H1 (cell line): ENCODE measurements around the gene BSX.

Experiments used
- EZH2 ChIP-seq: fragments of 200-600 bp; sonication (generic); IDR thresholded peaks from 2 replicates; pipeline ENCODE4 v1.7.1; 2012; ENCODE audit warnings: low read depth, mild to moderate bottlenecking, moderate library complexity, low read length, inconsistent platforms; ENCODE audit not compliant: severe bottlenecking
- YY1 ChIP-seq: IDR thresholded peaks from 2 replicates; pipeline ENCODE4 v1.6.1; 2011; ENCODE audit warnings: low read depth, mild to moderate bottlenecking, low read length
- TF ChIP-seq, protein P1 (sequence below), 3 experiments: IDR thresholded peaks; 1 replicate in 2 of 3; 2 replicates in 1 of 3; pipeline versions ENCODE4 v1.5.1 to v1.6.1; 2011; ENCODE audit warnings: low read length in 3 of 3, mild to moderate bottlenecking in 3 of 3, inconsistent platforms in 2 of 3, low read depth in 1 of 3, moderate library complexity in 1 of 3; ENCODE audit not compliant: insufficient read depth in 1 of 3; ENCODE audit errors: control extremely low read depth in 1 of 3

DNA sequence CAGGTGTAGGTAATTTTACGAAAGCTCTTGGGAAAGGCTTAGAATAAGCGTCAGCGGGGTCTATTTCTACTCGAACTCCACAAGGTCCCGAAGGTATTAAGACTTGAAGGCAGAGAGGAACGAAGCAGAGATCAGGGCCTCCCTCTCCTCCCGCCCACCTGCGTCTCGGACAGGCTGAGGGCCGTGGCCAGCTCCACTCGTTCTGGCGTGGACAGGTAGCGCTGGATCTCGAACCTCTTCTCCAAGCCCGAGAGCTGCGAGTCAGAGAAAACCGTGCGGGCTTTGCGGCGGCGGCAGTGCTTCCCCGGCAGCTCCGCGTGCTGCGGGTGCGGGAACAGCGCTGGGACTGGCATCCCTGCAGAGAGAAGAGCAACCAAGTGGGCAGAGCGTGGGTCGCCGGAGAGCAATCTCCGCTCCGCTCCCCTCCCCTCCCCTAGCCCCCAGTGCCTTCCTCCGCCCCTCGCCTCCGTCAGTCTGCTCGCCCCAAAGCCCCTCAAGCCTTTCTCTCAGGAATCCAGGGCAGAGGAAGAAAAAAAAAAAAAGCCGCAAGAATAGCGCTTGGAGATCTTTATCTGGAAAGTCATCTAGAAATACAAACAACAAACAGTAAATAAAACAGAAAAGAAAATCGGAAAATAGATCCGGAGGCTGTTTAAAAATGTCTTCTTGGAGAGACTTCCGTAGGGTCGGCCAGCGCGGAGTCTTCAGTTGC is 2.4 kb downstream of the BSX start:
- TF ChIP-seq, protein P1, sequence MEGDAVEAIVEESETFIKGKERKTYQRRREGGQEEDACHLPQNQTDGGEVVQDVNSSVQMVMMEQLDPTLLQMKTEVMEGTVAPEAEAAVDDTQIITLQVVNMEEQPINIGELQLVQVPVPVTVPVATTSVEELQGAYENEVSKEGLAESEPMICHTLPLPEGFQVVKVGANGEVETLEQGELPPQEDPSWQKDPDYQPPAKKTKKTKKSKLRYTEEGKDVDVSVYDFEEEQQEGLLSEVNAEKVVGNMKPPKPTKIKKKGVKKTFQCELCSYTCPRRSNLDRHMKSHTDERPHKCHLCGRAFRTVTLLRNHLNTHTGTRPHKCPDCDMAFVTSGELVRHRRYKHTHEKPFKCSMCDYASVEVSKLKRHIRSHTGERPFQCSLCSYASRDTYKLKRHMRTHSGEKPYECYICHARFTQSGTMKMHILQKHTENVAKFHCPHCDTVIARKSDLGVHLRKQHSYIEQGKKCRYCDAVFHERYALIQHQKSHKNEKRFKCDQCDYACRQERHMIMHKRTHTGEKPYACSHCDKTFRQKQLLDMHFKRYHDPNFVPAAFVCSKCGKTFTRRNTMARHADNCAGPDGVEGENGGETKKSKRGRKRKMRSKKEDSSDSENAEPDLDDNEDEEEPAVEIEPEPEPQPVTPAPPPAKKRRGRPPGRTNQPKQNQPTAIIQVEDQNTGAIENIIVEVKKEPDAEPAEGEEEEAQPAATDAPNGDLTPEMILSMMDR (IDR thresholded peaks at IDR 0.05; ENCODE audit: control extremely low read depth in 1 of 3, insufficient read depth in 1 of 3, low read depth in 1 of 3, low read length in 3 of 3), result no peak
- TF ChIP-seq EZH2 (no peak), YY1 (no peak)
